Spleen (tissue), 11 donors: ENCODE measurements around the gene RUSC1. TPM values are rescaled to one million over a fixed set of nuclear protein-coding genes. Genes with fewer than 3 reads are reported as not detected.

Experiments used
- DNase-seq: peaks from one replicate; pipeline ENCODE4 v3.0.0-alpha.2; 2020
- H3K27ac ChIP-seq, 8 donors: fragments of 200-600 bp; sonication (generic) in 7 of 8; 1 replicate in 4 of 8; 2 replicates in 4 of 8; pipeline versions ENCODE4 v1.5.0 to v1.8.0; 2016 to 2021; ENCODE audit warnings: inconsistent platforms in 4 of 8, mild to moderate bottlenecking in 4 of 8, moderate library complexity in 1 of 8
- H3K27me3 ChIP-seq, 7 donors: fragments of 200-600 bp; sonication (generic) in 6 of 7; replicated peaks in 1 of 7; 1 replicate in 4 of 7; 2 replicates in 3 of 7; pipeline versions ENCODE4 v1.5.0 to v1.8.0; 2016 to 2021; ENCODE audit warnings: inconsistent platforms in 3 of 7, mild to moderate bottlenecking in 1 of 7
- H3K36me3 ChIP-seq, 6 donors: fragments of 200-600 bp; sonication (generic) in 5 of 6; 1 replicate in 4 of 6; 2 replicates in 2 of 6; pipeline versions ENCODE4 v1.5.0 to v1.8.0; 2016 to 2021; ENCODE audit warnings: inconsistent platforms in 2 of 6
- H3K4me1 ChIP-seq, 6 donors: fragments of 200-600 bp; sonication (generic) in 5 of 6; 1 replicate in 3 of 6; 2 replicates in 3 of 6; pipeline versions ENCODE4 v1.5.0 to v1.8.0; 2016 to 2021; ENCODE audit warnings: inconsistent platforms in 3 of 6
- H3K4me3 ChIP-seq, 8 donors: fragments of 200-600 bp; sonication (generic) in 7 of 8; 1 replicate in 4 of 8; 2 replicates in 4 of 8; pipeline versions ENCODE4 v1.5.0 to v1.8.0; 2016 to 2021; ENCODE audit warnings: inconsistent platforms in 4 of 8, mild to moderate bottlenecking in 4 of 8, moderate library complexity in 2 of 8
- H3K9me3 ChIP-seq, 8 donors: fragments of 200-600 bp; sonication (generic) in 7 of 8; 1 replicate in 4 of 8; 2 replicates in 4 of 8; pipeline versions ENCODE4 v1.5.0 to v1.8.0; 2016 to 2021; ENCODE audit warnings: inconsistent platforms in 4 of 8
- POLR2A ChIP-seq, 3 donors: fragments of 450-650 bp; IDR thresholded peaks; one replicate each; pipeline ENCODE4 v1.5.1; 2017; ENCODE audit warnings: antibody characterized with exemption in 3 of 3, mild to moderate bottlenecking in 1 of 3
- POLR2AphosphoS5 ChIP-seq, 3 donors: sonication (generic); formaldehyde crosslinking; IDR thresholded peaks; one replicate each; pipeline ENCODE4 v1.5.1; 2017; ENCODE audit warnings: antibody characterized with exemption in 3 of 3
- WGBS, 5 donors: extraction: QIAGEN DNeasy Blood & Tissue Kit in 3 of 5; methylation state at CpG; one replicate each; pipeline versions ENCODE4 v1.1.5 to v1.1.7; 2013 to 2018; 5-methylcytosine and 5-hydroxymethylcytosine counted together
- intact Hi-C: fragments of 100-400 bp; cut with DNase I; formaldehyde crosslinking; loops from one replicate; pipeline ENCODE4 v1.15.0; 2023; ENCODE audit warnings: low total_unique reads
- polyA plus RNA-seq, 3 donors: library from polyadenylated mRNA; stranded (reverse); fragments of 200-250 nt; gene quantifications; one replicate each; pipeline ENCODE4 v1.2.1, GENCODE V29; 2013
- total RNA-seq, 7 donors: library from RNA; depleted of rRNA in 3 of 7; stranded (reverse); fragments of >200 nt in 3 of 7; fragmentation: NEBNext Ultra II Directional in 4 of 7; extraction: Animal tissue kit (Norgen Biotek cat#: 25700) in 4 of 7; gene quantifications; one replicate each; pipeline versions ENCODE4 v1.1.0 to v1.2.1, GENCODE V29; 2016 to 2021
- TF ChIP-seq, protein P1 (sequence below), 11 experiments: fragments of 200-600 bp in 7 of 11; fragments of 450-650 bp in 4 of 11; sonication (generic) in 4 of 11; IDR thresholded peaks in 8 of 11; conservative IDR thresholded peaks in 3 of 11; 1 replicate in 7 of 11; 2 replicates in 4 of 11; pipeline versions ENCODE4 v1.4.0 to v1.8.0; 2016 to 2021; ENCODE audit warnings: antibody characterized with exemption in 11 of 11, inconsistent platforms in 4 of 11, mild to moderate bottlenecking in 1 of 11
- donor health status: healthy with polysubstance abuse.
- donor health status: DM: no; HTN: no; CAD: no; lungs with moderate emphysema.
- donor health status: DM: no; HTN: no; CAD: no.
- donor health status: Bipolar disorder and iron deficiency.
- donor health status: healthy.
- donor health status: DM: no; HTN: no; CAD: no.
- donor health status: DM: yes; HTN: yes; CAD: no.

Gene RUSC1
- total and polyA plus RNA-seq, 10 donors, result 8.5 to 21.1 (median 17.5) TPM

GRCh38 chr1:155321639-155322503 lies 1.2 kb downstream of the RUSC1 start:
- TF ChIP-seq, protein P1, sequence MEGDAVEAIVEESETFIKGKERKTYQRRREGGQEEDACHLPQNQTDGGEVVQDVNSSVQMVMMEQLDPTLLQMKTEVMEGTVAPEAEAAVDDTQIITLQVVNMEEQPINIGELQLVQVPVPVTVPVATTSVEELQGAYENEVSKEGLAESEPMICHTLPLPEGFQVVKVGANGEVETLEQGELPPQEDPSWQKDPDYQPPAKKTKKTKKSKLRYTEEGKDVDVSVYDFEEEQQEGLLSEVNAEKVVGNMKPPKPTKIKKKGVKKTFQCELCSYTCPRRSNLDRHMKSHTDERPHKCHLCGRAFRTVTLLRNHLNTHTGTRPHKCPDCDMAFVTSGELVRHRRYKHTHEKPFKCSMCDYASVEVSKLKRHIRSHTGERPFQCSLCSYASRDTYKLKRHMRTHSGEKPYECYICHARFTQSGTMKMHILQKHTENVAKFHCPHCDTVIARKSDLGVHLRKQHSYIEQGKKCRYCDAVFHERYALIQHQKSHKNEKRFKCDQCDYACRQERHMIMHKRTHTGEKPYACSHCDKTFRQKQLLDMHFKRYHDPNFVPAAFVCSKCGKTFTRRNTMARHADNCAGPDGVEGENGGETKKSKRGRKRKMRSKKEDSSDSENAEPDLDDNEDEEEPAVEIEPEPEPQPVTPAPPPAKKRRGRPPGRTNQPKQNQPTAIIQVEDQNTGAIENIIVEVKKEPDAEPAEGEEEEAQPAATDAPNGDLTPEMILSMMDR (IDR thresholded peaks at IDR 0.05 in 8 of 11, conservative IDR thresholded peaks at IDR 0.05 in 3 of 11), result no peak
- TF ChIP-seq POLR2A (IDR thresholded peaks at IDR 0.05) (no peak), POLR2AphosphoS5 (IDR thresholded peaks at IDR 0.05) (no peak)
- Histone ChIP-seq H3K27me3 (no peaks in the 10 kb centered on the region), H3K9me3 (no peaks in the 10 kb centered on the region), H3K4me3 (peak overlapping the region in 6 of 8 donors; percentile 82 to 97 (median 91)), H3K27ac (peak overlapping the region in 6 of 8 donors; percentile 96 to 99 (median 98)), H3K36me3 (peaks cover 0 to 34% (median 10%) of the 10 kb centered on the region in 6 donors), H3K4me1 (peaks cover 20 to 68% (median 48%) of the 10 kb centered on the region in 6 donors)
- WGBS, 5 donors, result 61 to 75% (median 70%) methylated on average over 24 to 27 of the region's 27 CpGs
- DNase-seq, result no peak
- intact Hi-C loops, result loop anchor here (10.0 kb wide), 1 partner anchor 47 kb away; the partner anchor contains the start of genes CLK2 and HCN3

- Histone ChIP-seq H3K4me1 (peaks cover 20 to 70% (median 48%) of the 10 kb centered on the region in 6 donors), H3K9me3 (no peaks in the 10 kb centered on the region), H3K36me3 (peaks cover 0 to 33% (median 11%) of the 10 kb centered on the region in 6 donors), H3K4me3 (peak overlapping the region; percentile 80 to 97 (median 89)), H3K27me3 (no peaks in the 10 kb centered on the region), H3K27ac (peak overlapping the region; percentile 95 to 99 (median 96))
- intact Hi-C loops, result loop anchor here (10.0 kb wide), 1 partner anchor 48 kb away; the partner anchor contains the start of genes CLK2 and HCN3
- DNase-seq, result peak; percentile 83
- 1 to 3% (median 2%) methylated on average over 24 to 28 of the region's 28 CpGs for WGBS, 5 donors
- TF ChIP-seq POLR2AphosphoS5 (IDR thresholded peaks at IDR 0.05), result no peak
- TF ChIP-seq, protein P1 (IDR thresholded peaks at IDR 0.05 in 8 of 11, conservative IDR thresholded peaks at IDR 0.05 in 3 of 11), result no peak
- no peak for TF ChIP-seq POLR2A (IDR thresholded peaks at IDR 0.05)
These were observed 1.9 kb downstream of the RUSC1 start for GRCh38 chr1:155322571-155322952.

- Histone ChIP-seq H3K27me3 (no peaks in the 10 kb centered on the region), H3K9me3 (no peaks in the 10 kb centered on the region), H3K36me3 (peaks cover 0 to 34% (median 9%) of the 10 kb centered on the region in 6 donors), H3K27ac (peak overlapping the region; percentile 95 to 99 (median 96)), H3K4me3 (peak overlapping the region; percentile 80 to 97 (median 89)), H3K4me1 (peaks cover 20 to 70% (median 48%) of the 10 kb centered on the region in 6 donors)
- DNase-seq, result peak; percentile 96
- intact Hi-C loops, result loop anchor here (10.0 kb wide), 1 partner anchor 48 kb away; the partner anchor contains the start of genes CLK2 and HCN3
- TF ChIP-seq POLR2A (IDR thresholded peaks at IDR 0.05) (no peak), POLR2AphosphoS5 (IDR thresholded peaks at IDR 0.05) (peak; percentile 68 to 82 (median 71))
- TF ChIP-seq, protein P1 (IDR thresholded peaks at IDR 0.05 in 8 of 11, conservative IDR thresholded peaks at IDR 0.05 in 3 of 11), result peak; percentile 77 to 99 (median 98)
- WGBS, 5 donors, result 0 to 1% (median 1%) methylated on average over 34 to 58 of the region's 58 CpGs
These were observed 2.4 kb downstream of the RUSC1 start for GRCh38 chr1:155322953-155323728.
